HG02610 (cell line): ENCODE results near the gene CSN3.

Experiments used
- ATAC-seq: cut with Tn5 transposase; IDR thresholded peaks from one replicate; pipeline ENCODE4 v1.9.1; 2021; ENCODE audit warnings: mild to moderate bottlenecking, moderate library complexity; ENCODE audit not compliant: unreplicated experiment

The CSN3 gene

GRCh38 chr4:70291341-70291740 lies 48.9 kb downstream of the CSN3 start:
- no peak for ATAC-seq

GRCh38 chr4:70297576-70297975 lies 55.2 kb downstream of the CSN3 start:
- ATAC-seq = no peak

- ATAC-seq = no peak
These were observed 55.7 kb downstream of the CSN3 start for GRCh38 chr4:70298051-70298450.

GRCh38 chr4:70299643-70300042 lies 57.2 kb downstream of the CSN3 start:
- ATAC-seq = no peak

- ATAC-seq = no peak
These were observed 57.8 kb downstream of the CSN3 start for GRCh38 chr4:70300215-70300614.
